HG03460 (cell line): ENCODE measurements around the gene ABHD14A.

ENCODE experiments used
- ATAC-seq: cut with Tn5 transposase; IDR thresholded peaks from one replicate; pipeline ENCODE4 v1.9.1; 2021; ENCODE audit not compliant: unreplicated experiment

Gene ABHD14A

DNA sequence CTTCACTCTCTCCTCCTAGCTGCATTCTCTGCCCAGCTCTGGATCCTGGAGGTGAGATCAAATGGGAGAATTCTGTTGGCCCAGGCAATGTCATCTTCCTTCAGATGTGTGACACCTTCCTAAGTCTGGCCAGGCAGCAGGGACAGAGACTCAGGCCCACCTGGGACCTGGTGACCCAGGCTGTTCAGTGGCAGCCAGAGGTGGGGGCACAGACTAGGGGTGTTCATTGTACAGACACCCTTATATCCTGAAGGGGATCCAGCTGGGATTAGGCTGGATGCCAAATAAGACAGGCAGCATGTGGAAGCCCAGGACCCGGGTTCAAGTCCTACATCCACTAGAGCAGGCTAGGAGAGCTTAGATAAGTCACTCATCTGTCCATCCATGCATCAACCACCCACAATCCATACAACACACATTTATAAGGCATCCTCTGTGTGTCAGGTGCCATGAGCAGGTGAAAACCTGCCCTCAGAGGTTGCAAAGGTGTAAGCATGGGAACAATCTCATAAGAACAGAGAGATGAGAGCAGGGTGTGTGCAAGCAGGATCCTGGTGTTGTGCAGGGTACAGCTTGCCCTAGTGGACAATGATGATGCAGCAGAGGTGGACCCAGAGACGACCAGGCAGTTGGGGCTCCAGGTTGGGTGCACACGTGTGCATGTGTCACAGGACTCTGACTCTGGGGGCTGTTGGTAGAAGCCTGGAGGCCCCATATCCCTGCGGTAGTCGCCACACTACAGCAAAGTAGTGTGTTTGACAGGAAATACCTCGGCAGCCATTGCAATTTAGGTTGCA lies 39.1 kb downstream of the ABHD14A start:
- no peak for ATAC-seq

DNA sequence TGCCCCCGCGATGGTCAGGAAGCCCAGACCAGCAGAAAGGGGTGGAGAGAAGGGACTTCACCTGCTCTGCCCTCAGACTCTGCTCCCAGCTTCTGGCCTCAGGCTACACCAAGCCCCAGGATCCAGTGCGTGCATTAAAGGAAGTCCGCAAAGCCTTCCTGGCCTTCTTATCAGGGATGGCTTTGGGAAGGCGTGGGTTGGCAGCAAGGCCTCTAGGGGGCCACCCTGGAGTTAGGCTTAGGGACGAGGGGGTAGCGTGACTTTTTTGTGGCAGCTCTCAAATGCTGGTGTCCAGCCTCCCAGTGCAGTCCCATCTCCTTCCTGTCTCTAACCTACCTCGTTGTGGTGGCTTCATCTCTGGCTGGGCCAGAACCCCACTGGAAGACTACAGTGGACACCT lies 39.7 kb downstream of the ABHD14A start:
- no peak for ATAC-seq

DNA sequence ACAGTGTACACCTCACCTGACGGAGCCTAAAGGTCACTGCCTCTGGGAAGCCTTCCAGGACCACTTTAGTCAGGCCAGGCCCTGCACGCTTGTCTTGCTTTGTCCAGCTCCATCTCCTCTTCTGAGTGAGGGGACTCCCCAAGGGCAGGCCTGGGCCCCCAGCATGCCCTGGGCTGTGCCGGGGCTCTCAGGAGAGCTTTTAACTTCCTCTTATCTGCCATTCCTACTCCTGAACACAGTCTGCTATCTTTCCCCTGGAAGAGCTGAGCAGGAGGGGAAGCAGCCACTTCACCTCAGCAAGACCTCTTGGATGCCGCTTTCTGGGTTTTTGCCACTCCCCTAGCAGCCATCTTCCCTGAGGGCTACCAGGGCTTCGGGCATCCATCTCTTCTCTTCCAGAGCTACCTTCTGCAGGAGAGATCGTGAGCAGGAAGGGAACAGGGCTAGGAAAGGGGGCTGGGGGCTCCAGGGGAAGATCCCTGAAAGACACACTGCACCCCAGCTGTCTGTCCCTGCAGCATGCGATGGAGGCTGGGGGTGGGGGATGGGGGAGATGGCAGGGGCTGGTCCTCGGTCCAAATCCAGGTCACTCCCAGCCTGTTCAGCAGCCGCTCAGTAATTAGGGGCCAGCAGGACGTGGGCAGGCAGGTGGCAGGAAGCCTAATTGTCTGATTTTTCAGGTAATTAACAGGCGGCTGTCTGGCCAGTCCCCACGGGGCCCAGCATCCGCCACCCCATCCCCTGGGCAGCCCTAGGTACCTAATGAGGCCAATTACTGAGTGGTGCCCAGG lies 40.8 kb downstream of the ABHD14A start:
- ATAC-seq = no peak

DNA sequence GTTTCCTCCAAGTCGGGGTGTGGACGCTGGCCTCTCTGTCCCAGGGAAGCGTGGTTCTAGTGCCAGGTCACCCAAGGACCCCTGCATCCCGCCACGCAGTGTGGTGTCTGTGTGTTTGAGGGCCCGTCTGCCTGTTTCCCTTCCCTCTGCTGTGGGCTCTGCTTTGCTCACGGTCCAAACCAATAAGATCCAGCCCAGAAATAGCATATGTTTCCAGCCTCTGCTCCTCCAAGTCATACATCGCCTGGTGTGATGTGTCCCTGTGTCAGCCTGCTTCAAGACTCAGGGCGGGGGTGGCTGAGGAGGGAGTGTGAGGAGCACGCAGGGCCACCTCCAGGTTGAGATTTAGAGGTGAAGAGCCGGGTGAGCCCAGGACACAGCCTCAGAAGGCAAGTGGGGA lies 42.7 kb downstream of the ABHD14A start:
- no peak for ATAC-seq

DNA sequence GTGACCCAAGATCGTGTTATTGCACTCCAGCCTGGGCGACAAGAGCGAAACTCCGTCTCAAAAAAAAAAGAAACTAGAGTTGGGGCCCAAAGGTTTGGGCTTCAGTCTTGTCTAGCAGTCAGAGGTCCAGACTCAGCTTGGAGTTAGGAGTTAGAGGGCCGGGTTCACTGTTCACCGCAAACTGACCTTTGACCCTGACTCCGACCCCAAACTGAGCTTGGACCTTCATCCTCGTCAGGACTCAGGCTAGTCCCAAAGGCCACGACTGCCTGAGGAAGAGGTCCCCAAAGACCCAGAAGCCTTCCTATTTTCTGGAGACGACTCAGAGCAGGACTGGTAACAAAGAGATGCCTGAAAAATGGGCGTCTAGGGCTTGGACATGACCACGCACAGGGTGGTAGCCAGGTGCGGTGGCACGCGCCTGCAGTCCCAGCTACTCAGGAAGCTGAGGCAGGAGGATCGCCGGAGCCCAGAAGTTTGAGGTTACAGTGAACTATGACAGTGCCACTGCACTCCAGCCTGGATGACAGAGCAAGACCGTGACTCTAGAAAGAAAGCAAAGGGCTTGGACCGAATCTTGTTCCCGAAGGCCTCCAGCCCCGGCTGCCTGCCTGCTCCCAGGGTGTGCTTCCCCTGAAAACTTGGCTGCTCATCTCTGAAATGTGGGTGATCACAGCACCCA lies 43.6 kb downstream of the ABHD14A start:
- no peak for ATAC-seq

DNA sequence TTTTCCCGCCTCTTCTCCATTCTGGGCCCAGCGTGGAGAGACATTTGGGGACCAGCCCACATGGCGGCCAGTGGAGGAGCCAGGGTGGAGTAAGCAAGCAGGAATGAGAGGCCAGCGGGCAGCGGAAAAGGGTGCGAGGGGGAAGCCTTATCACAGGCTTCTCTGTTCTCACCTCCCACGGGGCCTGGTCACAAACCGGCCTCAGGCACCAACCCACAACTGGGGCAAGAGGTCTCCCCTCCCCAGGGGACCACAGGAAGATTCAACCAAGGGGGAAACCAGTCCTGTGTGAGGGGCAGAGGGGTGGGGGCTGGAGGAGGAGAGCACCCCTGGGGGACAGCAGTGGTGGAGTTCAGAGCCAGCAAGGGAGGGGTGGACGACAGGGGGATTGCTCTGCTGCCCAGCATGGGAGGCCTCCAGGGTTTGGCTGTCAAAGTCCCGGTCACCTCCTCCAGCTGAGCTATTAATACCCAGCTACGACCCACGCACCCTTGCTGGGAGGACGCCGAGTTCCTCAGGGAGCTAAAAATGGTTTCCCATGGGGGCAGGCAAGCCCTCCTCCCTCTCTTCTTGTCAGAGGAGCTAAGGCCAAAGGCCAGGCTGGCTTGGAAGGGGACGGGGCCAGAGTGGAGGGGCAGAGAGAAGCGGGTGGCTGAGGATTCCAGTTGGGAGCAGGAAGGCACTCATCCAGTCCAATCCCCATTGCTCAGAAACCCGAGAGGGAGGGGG lies 44.7 kb downstream of the ABHD14A start:
- no peak for ATAC-seq

DNA sequence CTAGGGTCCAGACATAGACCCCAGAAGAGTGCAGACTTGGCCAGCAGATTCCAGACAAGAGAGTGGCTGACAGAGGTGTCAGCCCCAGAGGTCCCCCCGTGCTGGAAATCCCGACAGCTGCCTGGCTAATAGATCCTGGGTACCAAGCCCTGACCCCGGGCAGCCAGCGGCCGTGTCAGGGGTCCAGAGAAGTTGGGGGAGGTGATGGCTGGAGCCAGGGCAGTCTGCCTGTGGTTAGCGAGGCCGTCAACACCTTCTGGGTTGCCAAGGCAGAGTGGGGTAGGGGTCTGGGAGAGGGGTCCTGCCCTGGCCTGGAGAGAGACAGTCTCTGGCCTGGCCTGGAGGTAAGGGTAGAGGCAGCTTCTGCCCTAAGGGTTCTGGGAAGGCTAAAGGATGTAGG lies 45.9 kb downstream of the ABHD14A start:
- ATAC-seq = no peak

DNA sequence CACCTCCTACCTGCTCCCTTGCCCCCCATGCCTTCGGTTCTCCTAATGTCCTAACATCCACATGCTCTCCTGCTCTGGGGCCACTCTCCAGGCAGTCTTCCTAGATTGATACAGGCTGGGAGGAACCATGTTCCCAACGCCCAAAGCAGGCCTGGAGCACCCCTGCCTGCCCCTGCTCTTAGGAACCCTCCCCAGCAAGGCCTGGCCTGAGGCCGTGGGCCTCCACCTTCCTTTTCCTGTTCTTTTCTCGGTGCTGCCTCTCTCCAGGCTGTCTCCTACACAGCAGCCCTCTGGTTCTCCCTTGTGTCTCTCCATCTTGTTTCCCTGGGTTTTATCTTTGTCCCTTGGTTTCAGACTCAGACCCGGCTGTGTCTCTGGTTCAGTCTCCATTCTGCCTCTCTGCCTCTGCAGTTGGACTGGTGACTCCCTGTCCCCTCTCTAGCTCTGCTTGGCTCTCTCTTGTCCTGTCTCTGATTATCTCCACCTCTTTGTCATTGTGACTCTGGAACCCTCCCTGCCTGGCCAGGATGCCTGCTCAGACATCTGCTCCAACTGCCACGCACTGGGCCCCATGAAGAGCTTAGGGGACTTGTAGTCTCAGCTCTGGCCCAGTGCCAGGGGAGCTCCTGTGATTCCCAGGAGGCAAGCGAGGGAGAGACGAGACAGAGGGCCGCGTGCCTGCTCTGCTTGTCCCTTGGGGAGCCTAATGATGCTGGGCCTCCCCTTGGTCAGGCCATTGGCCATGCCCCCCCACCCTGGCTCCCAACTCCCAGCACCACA lies 46.8 kb downstream of the ABHD14A start:
- ATAC-seq = no peak

DNA sequence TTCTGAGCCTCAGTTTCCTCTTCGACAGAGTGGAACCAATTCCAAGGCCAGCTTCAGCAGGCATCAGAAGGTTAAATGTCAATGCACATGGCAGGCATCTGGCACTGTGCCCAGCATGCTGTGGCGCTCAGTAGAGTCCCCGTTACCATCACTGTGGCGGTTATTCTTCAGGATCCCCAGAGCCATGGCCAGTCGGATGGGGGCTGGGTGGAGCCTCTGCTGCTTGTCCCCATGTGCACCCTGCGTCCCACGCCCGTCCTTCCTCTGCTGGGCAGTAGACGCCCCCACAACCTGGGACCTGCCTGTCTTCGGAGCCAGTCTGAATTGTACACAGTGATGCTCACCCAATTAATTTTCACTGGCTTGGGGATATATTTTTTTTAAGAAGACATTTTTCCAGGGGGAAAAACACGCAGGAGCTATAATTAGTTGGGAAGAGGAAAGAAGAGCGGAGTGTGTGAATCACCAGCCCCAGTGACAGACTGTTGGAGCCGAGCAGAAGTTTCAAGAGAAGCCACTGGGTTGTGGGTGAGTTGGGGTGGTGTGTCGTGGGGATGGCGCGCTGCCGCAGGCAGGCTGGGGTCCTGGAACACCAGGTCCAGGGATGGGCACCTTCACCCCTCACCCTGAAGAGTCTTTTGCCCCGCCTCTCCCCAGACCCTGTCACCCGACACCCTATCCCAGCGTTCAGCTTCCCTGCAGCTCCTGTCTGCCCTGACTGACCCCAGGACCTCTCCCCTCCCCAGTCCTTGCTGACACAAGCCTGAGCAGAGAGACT lies 47.6 kb downstream of the ABHD14A start:
- ATAC-seq = no peak

DNA sequence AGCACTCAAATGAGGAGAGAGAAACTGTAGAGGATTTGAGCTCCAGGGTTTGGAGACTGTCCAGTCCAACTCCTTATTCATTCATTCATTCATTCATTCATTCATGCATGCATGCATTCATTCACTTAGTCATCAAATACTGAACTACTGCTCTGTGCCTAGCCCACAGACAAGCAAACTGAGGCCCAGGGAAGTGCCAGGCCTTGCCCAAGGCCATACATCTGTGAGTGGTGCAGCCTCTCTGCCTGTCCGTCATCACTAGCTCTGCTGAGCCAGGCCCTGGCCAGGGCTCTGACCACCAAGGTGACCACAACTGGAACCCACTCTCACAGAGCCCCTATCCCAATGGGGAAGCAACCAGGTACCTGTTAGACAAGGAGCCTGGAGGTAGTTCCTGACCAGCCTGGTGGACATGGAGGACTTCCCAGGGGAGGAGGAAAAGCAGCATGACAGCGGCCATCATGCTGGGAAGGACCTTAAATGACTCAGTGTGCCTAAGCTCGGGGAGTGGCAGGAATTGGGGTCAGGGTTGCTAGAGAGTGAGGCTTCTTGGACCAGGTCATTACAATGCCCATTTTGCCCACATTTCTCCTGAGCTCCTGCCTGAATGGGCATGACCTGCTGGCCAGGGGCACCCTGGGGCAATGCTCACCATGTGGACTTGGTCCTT lies 48.4 kb downstream of the ABHD14A start:
- ATAC-seq = no peak

DNA sequence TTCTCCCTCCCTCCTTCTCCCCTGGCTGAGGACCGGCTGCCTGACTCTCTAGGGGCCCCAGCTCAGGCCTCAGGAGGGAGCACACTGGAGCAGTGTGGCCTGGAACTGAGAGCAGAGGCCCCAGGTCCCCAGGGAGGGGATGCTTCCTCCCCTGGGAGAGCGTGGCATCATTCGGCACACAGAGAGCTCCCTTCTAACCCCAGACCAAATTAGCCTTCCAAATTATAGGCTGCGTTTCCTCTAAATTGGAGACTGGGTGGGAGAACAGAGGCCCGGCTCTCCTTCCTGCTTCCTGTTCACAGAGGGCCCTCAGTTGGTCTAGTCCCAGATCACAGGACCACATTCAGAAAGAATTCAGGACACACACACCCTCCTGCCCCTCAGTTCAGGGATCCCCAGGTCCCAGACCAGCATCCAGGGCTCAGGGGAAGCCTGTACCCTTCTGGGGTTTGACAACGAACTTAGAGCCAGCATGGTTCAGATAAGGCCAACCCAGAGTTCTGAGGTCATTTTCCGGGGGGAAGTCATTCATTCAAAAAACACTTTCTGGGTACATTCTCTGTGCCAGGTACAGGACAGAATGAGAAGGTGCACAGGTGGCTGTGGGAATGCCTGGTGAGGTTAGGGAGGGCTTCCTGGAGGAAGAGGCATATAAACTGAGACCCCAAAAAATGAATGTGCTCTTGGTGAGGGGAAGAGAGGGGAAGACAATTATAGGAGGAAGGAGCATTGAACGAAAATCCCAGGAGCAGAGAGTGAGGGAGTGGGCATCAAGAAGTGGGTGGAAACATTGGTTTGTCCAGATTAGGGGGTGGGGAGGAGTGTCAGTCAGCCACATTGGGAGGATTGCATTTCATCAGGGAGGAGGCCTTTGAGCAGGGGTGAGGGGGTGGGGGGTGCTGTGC lies 49.2 kb downstream of the ABHD14A start:
- peak; percentile 70 for ATAC-seq

DNA sequence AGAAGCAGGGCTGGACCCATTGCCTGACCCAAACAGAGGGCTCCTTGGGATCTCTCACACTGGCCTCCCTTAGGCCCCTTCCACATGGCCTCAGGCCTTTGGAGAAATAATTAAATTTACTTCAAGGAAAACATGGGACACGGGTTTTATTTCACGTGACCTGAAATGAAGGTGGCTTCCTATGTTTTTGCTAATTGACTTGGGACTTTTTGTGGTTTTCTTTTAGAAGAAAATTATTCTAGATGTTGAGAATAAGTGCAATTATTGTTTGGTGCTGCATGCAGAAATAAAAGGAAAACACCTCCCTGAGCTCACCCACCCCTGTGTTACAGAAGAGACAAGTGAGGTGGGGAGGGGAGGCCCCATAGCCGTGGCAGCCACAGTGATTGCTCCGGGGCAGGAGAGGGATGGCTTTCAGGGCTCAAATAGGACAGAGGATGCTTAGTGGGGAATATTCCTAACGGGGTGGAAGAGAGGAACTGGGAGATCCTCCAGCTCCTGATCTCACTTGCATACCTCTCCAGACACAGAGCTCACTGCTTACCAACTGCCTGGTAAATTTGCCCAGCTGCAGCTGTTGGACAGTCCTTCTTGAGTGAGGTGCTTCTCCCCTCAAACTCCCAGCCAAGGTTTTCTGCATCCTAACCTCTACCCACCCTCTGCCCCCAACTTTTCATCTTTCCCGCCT lies 50.0 kb downstream of the ABHD14A start:
- ATAC-seq = no peak

DNA sequence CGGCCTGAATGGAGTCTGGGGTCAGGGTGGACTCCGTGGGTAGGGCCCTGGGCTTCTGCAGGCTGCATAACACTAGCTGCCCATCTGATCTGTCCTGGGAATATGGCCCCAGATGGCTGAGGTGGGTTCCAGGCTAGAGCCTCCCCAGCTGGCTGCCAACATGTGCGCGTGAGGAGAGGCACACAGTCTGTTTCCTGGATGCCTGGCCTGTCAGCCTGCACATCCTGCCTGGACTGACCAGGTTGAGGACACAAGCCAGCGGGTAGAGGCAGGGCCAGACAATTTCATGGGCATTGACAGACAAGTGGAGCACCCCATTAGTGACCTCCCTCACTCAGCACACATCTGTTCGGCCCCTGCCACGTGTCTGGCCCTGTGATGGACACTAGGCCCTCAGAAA lies 50.6 kb downstream of the ABHD14A start:
- no peak for ATAC-seq

DNA sequence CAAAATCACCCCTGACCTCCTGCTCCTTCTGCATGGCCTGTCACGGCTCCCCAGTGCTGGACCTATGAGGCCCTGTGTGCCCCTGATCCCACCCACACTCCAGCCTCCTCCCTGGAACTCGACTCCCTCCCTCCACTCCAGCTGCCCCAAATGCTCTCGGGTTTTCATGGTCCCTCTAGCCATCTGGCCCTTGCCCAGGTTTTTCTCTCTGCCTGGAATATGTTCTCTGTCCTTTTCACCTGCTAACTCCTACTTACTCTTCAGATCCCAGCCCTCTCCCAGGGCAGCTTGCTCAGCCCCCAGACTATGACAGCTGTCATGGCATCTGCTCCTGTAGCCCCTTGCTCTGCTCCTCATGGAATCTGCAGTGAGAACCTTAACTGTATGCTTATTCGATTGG lies 51.2 kb downstream of the ABHD14A start:
- no peak for ATAC-seq

DNA sequence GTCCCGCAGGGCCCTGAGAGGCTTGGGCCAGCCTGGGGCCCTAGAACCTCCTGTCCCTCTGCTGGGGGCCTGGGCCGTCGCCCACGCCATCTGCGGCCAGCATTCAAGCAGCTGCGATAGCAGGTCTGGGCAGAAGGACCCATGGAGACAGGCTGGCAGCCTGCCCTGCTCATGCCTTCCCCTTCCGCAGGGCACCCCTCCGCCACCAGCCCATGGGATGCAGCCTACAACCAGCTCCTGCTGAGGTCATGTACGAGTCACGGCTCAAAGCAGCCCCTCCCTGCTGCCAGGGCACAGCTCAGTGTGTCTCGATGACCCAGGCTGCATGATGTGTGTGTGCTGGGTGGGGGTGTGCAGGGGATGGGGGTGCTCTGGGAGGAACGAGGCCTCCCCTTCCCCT lies 53.7 kb downstream of the ABHD14A start:
- ATAC-seq = no peak

DNA sequence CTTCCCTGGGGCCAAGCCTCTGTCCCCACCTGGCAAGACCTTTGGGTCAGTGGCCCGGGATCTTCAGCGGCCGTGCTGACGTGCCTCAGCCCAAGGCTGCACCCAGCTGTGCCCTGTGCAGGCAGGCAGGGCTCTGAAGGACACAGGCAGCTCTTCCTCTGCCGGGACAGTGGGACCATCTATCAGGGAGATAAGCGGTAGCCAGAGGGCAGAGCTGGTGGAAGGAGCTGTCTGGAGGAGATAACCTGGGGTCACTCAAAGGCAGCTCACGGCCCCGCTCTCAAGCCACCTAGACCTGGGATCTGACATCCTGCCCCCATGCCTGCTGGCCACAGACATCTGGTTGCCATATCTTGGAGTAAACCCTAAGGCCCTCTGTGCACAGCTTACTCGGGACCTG lies 54.2 kb downstream of the ABHD14A start:
- no peak for ATAC-seq

DNA sequence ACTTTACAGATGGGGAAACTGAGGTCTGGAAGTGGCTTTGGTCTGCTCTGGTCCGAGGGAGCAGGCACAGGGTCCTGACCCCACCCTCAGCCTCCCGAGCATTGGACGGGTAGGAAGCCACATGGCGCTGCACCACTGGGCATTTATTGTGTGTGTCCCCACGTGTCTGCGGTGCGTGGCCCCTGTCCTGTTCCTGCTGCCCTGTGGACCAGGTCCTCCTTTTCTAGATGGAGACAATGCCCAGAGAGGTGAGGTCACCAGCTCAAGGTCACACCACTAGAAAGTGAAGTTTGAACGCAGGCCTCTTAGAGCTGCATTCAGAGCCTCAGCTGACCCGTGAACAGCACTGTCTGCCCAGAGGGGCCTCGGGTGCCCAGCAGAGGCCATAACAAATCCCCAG lies 54.7 kb downstream of the ABHD14A start:
- ATAC-seq = no peak
